ENCODE results near the gene KISS1R. TPM values are rescaled to one million over a fixed set of nuclear protein-coding genes. Genes with fewer than 3 reads are reported as not detected.

The KISS1R gene
- polyA plus RNA-seq, 2 of the 4 experiments (the other 2 are of a cell fraction), result 0.14 to 0.79 TPM

- Histone ChIP-seq H3K27ac (no peak overlapping the region), H3K4me3 (no peak overlapping the region), H3K9me3 (no peaks in the 10 kb centered on the region), H3K4me2 (no peak overlapping the region), H3K4me1 (no peaks in the 10 kb centered on the region)
- WGBS (ENCODE audit: missing lambda C conversion rate), result 95% methylated on average over 27 of the region's 51 CpGs
- CTCF ChIA-PET, result no interaction called here
- ATAC-seq (no peak), FAIRE-seq (no peak), DNase-seq (ENCODE audit: low read depth in 1 of 2, low spot score in 1 of 2) (no peak)
- no peak for TF ChIP-seq CBX8 (IDR thresholded peaks at IDR 0.05)
- no peak for TF ChIP-seq HOXB13 (CRISPR knock-in tag; IDR thresholded peaks at IDR 0.05; ENCODE audit: low read depth)
- no peak for TF ChIP-seq POLR2A (IDR thresholded peaks at IDR 0.05; ENCODE audit: low read length)
- TF ChIP-seq GATA3 (IDR thresholded peaks at IDR 0.05; ENCODE audit: borderline replicate concordance), result no peak
- TF ChIP-seq TFCP2L1 (CRISPR knock-in tag; IDR thresholded peaks at IDR 0.05), result no peak
- TF ChIP-seq, protein P1, sequence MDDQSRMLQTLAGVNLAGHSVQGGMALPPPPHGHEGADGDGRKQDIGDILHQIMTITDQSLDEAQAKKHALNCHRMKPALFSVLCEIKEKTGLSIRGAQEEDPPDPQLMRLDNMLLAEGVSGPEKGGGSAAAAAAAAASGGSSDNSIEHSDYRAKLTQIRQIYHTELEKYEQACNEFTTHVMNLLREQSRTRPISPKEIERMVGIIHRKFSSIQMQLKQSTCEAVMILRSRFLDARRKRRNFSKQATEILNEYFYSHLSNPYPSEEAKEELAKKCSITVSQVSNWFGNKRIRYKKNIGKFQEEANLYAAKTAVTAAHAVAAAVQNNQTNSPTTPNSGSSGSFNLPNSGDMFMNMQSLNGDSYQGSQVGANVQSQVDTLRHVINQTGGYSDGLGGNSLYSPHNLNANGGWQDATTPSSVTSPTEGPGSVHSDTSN (IDR thresholded peaks at IDR 0.05), result no peak
- no peak for TF ChIP-seq NPAS2 (CRISPR knock-in tag; IDR thresholded peaks at IDR 0.05; ENCODE audit: borderline replicate concordance)
- TF ChIP-seq ZNF302 (CRISPR knock-in tag; IDR thresholded peaks at IDR 0.05), result no peak
- POLR2A ChIA-PET, result no interaction called here
Observed at GRCh38 chr19:884420-885211, 32.5 kb upstream of the KISS1R start.

DNA sequence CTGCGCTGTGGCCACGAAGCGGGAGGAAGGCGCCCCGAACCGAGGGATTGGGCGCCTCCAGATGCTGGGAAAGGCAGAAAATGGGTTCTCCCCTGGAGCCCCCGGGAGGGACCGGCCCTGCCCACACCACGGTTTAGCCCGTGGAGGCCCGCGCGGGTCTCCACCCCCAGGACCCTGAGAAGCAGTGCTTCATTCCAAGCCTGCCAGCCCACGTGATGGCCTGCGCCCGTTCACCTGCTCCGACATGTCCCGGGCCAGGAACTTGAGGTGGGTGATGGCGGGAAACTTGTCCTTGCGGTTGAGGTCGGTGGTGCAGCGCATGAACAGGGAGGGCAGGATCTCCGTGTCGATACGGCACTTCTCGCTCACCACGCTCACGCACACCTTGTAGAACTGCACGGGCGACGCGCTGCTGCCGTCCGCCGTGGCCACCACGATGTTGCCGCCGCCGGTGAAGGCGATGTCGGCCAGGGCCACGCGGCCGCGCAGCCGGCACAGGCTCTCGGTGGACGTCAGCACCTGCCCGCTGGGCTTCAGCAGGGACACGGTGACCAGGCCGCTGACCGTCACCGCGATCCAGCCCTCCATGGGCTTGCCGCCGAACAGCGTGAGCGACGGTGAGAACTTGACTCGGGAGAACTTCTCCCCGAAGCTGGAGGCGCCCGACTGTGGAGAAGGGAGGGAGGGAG, 31.5 kb upstream of the KISS1R start:
- 96% methylated on average over 40 of the region's 64 CpGs for WGBS (ENCODE audit: missing lambda C conversion rate)
- no peak for DNase-seq (ENCODE audit: low read depth in 1 of 2, low spot score in 1 of 2)
- Histone ChIP-seq H3K4me1 (no peaks in the 10 kb centered on the region), H3K4me3 (no peak overlapping the region), H3K4me2 (no peak overlapping the region), H3K27ac (no peak overlapping the region), H3K9me3 (no peaks in the 10 kb centered on the region)
- ChIA-PET CTCF (no interaction called here), POLR2A (no interaction called here)
- no peak for ATAC-seq
- no peak for FAIRE-seq
- TF ChIP-seq TP53 (CRISPR knock-in tag; IDR thresholded peaks at IDR 0.05) (no peak), EP300 (IDR thresholded peaks at IDR 0.05) (no peak), NFE2L2 (conservative IDR thresholded peaks at IDR 0.05; ENCODE audit: low read length) (no peak), CHD4 (IDR thresholded peaks at IDR 0.05; ENCODE audit: borderline replicate concordance) (no peak), E2F6 (IDR thresholded peaks at IDR 0.05; ENCODE audit: borderline replicate concordance, low read depth) (no peak), RNF2 (IDR thresholded peaks at IDR 0.05; ENCODE audit: borderline replicate concordance, low read depth) (no peak)

GRCh38 chr19:887072-887471, 30.1 kb upstream of the KISS1R start:
- WGBS (ENCODE audit: missing lambda C conversion rate), result 87% methylated on average over 16 of the region's 16 CpGs
- H3K9me3 ChIP-seq, result no peaks in the 10 kb centered on the region
- H3K27ac ChIP-seq, result no peak overlapping the region
- POLR2A ChIA-PET, result no interaction called here
- ATAC-seq (no peak), DNase-seq (ENCODE audit: low read depth in 1 of 2, low spot score in 1 of 2) (no peak), FAIRE-seq (no peak)
- no peak overlapping the region for H3K4me2 ChIP-seq
- H3K4me1 ChIP-seq, result no peaks in the 10 kb centered on the region
- CTCF ChIA-PET, result interaction anchor here (1.5 kb wide), 1 partner anchor 31 kb away, joined by 3 read pairs; no protein-coding TSS in a partner anchor
- no peak for TF ChIP-seq ZNF302 (CRISPR knock-in tag; IDR thresholded peaks at IDR 0.05)
- no peak for TF ChIP-seq ESRRA (IDR thresholded peaks at IDR 0.05; ENCODE audit: borderline replicate concordance, low read length)
- TF ChIP-seq RFX5 (IDR thresholded peaks at IDR 0.05), result no peak
- no peak overlapping the region for H3K4me3 ChIP-seq

DNA sequence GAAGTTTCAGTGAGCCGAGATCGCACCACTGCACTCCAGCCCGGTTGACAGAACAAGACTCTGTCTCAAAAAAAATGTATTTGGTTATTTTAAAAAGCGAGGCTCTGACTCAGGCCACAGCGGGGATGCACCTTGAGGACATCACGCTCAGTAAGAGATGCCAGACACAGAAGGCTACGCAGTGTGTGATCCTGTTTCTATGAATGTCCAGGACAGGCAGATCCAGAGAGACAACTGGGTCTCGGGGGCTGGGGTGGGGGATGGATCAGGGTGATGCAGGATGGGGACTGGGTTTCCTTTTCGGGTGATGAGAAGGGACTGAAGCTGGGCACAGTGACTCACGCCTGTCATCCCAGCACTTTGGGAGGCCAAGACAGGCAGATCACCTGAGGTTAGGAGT, 29.5 kb upstream of the KISS1R start:
- CTCF ChIA-PET, result interaction anchor here (1.5 kb wide), 1 partner anchor 31 kb away, joined by 3 read pairs; no protein-coding TSS in a partner anchor
- no peak overlapping the region for H3K4me3 ChIP-seq
- no peak overlapping the region for H3K27ac ChIP-seq
- no peak for DNase-seq (ENCODE audit: low read depth in 1 of 2, low spot score in 1 of 2)
- 95% methylated on average over 9 of the region's 10 CpGs for WGBS (ENCODE audit: missing lambda C conversion rate)
- no peak for FAIRE-seq
- no peak overlapping the region for H3K4me2 ChIP-seq
- no peak for ATAC-seq
- H3K4me1 ChIP-seq, result no peaks in the 10 kb centered on the region
- POLR2A ChIA-PET, result no interaction called here
- H3K9me3 ChIP-seq, result no peaks in the 10 kb centered on the region
- no peak for TF ChIP-seq HOXA7 (CRISPR knock-in tag; IDR thresholded peaks at IDR 0.05)
- TF ChIP-seq FOSB (CRISPR knock-in tag; IDR thresholded peaks at IDR 0.05), result no peak
